Pancreas (tissue), 10 donors: ENCODE results near the gene MRPL4. TPM values are rescaled to one million over a fixed set of nuclear protein-coding genes. Genes with fewer than 3 reads are reported as not detected.
"Not testable (repeated sequence)": the region's sequence is repeated elsewhere in the genome, so short reads cannot be mapped to it uniquely, and the experiment has no call there.

Source experiments
- ATAC-seq, 4 donors: fragments of 200-7000 bp; cut with Tn5 transposase; one replicate each; pipeline versions ENCODE4 v1.8.0 to v1.9.1; 2020; ENCODE audit warnings: mild to moderate bottlenecking in 4 of 4, moderate library complexity in 4 of 4
- DNase-seq, 6 donors: peaks; one replicate each; pipeline ENCODE4 v3.0.0-alpha.2; 2020
- FAIRE-seq: peaks from 2 replicates; lab custom pipeline; 2012; peaks lifted over from hg19 to GRCh38; lab: Jason Lieb, UNC
- H3K27ac ChIP-seq, 4 donors: fragments of 200-600 bp; sonication (generic); 1 replicate in 3 of 4; 2 replicates in 1 of 4; pipeline versions ENCODE4 v1.5.0 to v1.8.0; 2020
- H3K27me3 ChIP-seq, 4 donors: fragments of 200-600 bp; one replicate each; pipeline ENCODE4 v1.8.0; 2021
- H3K36me3 ChIP-seq, 3 donors: fragments of 200-600 bp; sonication (generic) in 1 of 3; one replicate each; pipeline versions ENCODE4 v1.5.0 to v1.8.0; 2020 to 2021
- H3K4me1 ChIP-seq, 3 donors: fragments of 200-600 bp; one replicate each; pipeline ENCODE4 v1.8.0; 2021
- H3K4me3 ChIP-seq, 4 donors: fragments of 200-600 bp; sonication (generic) in 2 of 4; one replicate each; pipeline versions ENCODE4 v1.5.0 to v1.8.0; 2020 to 2021
- H3K9me3 ChIP-seq, 4 donors: fragments of 200-600 bp; one replicate each; pipeline ENCODE4 v1.8.0; 2021
- CTCF ChIP-seq, 4 donors: fragments of 200-600 bp; sonication (generic) in 3 of 4; IDR thresholded peaks; one replicate each; pipeline versions ENCODE4 v1.5.0 to v1.8.0; 2021; ENCODE audit warnings: antibody characterized with exemption in 4 of 4
- WGBS, 2 donors: extraction: QIAGEN DNeasy Blood & Tissue Kit; methylation state at CpG; one replicate each; pipeline ENCODE4 v1.1.7; 2013; 5-methylcytosine and 5-hydroxymethylcytosine counted together
- intact Hi-C, 3 donors: fragments of 100-400 bp; cut with DNase I; formaldehyde crosslinking; loops; one replicate each; pipeline versions ENCODE4 v1.11.1 to v1.14.2; 2022
- polyA plus RNA-seq, 2 donors: library from polyadenylated mRNA; stranded (reverse); fragments of 200-250 nt; gene quantifications; one replicate each; pipeline ENCODE4 v1.2.3, GENCODE V29; 2013
- total RNA-seq, 6 donors: library from RNA; stranded (reverse); fragmentation: NEBNext Ultra II Directional in 4 of 6; extraction: Animal tissue kit (Norgen Biotek cat#: 25700) in 4 of 6; gene quantifications; one replicate each; pipeline versions ENCODE4 v1.2.1 to v1.2.4, GENCODE V29; 2021 to 2023
- donor health status: healthy with polysubstance abuse.
- donor health status: DM: no; HTN: no; CAD: no; lungs with moderate emphysema.
- donor health status: DM: no; HTN: no; CAD: no.
- donor health status: control.
- donor health status: control.
- donor health status: Bipolar disorder and iron deficiency.
- donor health status: DM: yes; HTN: yes; CAD: no.
- donor health status: DM: no; HTN: no; CAD: no.
- donor health status: DM: no; HTN: no; CAD: no.
- donor health status: DM: yes; HTN: yes; CAD: no.

MRPL4 gene
- total and polyA plus RNA-seq, 8 donors, result 9.9 to 34.4 (median 16.3) TPM

DNA sequence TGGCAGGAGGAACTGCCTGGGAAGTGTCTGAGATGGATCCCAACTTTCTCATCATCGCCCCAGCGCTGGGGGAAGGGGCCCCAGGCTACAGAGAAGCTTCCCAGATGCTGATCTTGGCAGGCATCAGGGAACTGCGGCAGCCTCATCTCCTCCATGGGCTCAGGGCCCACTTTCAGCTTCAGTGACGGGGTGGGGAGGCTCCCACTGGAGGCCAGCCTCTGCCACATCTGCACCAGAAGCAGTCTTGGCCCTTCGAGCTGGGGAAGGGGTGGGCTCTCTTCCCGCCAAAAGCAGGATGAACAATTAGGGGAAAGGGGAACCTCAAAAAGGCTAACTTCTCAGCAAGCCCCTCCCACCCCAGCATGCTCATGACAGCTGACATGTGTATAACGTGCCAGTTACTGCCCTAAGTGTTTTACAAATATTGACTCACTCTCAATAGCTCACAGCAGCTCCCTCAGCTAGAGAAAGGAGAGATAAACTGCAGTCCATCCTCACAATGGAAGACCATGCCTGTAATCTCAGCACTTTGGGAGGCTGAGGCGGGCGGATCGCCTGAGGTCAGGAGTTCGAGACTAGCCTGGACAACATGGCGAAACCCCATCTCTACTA lies 13.7 kb upstream of the MRPL4 start:
- ATAC-seq, result peak; percentile 40 to 92 (median 82)

DNA sequence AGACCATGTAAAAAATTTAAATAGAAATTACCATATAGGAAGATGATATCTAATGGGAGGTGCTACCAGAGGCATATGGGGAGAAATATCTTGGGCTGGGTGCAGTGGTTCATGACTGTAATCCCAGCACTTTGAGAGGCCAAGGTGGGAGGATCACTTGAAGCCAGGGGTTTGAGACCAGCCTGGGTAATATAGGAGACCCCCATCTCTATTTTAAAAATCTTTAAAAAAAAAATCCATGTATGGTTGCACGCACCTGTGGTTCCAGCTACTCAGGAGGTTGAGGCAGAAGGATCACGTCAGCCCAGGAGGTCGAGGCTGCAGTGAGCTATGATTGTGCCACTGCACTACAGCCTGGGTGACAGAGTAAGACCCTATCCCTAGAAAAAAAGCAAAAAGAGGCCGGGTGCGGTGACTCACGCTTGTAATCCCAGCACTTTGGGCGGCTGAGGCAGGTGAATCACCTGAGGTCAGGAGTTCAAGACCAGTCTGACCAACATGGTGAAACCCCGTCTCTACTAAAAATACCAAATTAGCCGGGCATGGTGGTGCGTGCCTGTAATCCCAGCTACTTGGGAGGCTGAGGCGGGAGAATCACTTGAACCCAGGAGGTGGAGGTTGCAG lies 10.1 kb upstream of the MRPL4 start:
- H3K36me3 ChIP-seq, H3K27ac ChIP-seq, H3K27me3 ChIP-seq, DNase-seq, ATAC-seq, H3K9me3 ChIP-seq, intact Hi-C loops, H3K4me1 ChIP-seq, FAIRE-seq, H3K4me3 ChIP-seq: not testable (repeated sequence)
- 80 to 93% methylated on average over 11 of the region's 11 CpGs for WGBS, 2 donors

More for the DNA sequence above, 13.7 kb upstream of the MRPL4 start:
- Histone ChIP-seq H3K4me1 (no peaks in the 10 kb centered on the region), H3K4me3 (no peak overlapping the region), H3K27me3 (no peaks in the 10 kb centered on the region), H3K36me3 (no peaks in the 10 kb centered on the region), H3K27ac (peak overlapping the region in 1 of 4 donors; percentile 28), H3K9me3 (no peaks in the 10 kb centered on the region)
- intact Hi-C loops, result no loop called here
- no peak for TF ChIP-seq CTCF (IDR thresholded peaks at IDR 0.05)
- FAIRE-seq (no peak), DNase-seq (peak in 1 of 6 donors; percentile 25)
- 54 to 57% methylated on average over 12 of the region's 12 CpGs for WGBS, 2 donors

DNA sequence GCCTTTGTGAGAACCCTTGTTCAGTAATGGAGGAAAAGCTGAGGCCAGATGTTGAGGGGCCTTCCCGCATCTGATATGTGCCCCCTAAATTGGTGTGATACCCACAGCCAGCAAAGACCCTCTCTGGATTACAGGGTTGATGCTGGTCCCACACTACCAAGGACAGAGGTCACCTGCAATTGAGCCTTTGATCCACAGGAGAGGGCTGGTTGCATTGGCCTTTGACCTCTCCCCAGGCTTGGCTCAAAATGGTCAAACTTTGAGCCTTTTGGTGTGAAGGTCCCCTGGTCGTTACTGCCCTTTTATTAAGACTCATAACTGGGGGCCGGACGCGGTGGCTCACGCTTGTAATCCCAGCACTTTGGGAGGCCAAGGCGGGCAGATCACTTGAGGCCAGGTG lies 8.4 kb upstream of the MRPL4 start:
- Histone ChIP-seq H3K27me3 (no peaks in the 10 kb centered on the region), H3K36me3 (no peaks in the 10 kb centered on the region), H3K4me1 (no peaks in the 10 kb centered on the region), H3K9me3 (no peaks in the 10 kb centered on the region), H3K27ac (no peak overlapping the region), H3K4me3 (no peak overlapping the region)
- ATAC-seq (no peak), DNase-seq (no peak), FAIRE-seq (no peak)
- intact Hi-C loops, result no loop called here
- TF ChIP-seq CTCF (IDR thresholded peaks at IDR 0.05), result no peak
- WGBS, 2 donors, result 89 to 90% methylated on average over 7 of the region's 7 CpGs

GRCh38 chr19:10245189-10245939 lies 6.7 kb upstream of the MRPL4 start:
- no peaks in the 10 kb centered on the region for H3K4me1 ChIP-seq
- WGBS, 2 donors, result 70 to 75% methylated on average over 9 of the region's 9 CpGs
- FAIRE-seq (no peak), DNase-seq (no peak), ATAC-seq (no peak)
- no peaks in the 10 kb centered on the region for H3K36me3 ChIP-seq
- no peaks in the 10 kb centered on the region for H3K27me3 ChIP-seq
- intact Hi-C loops, result no loop called here
- no peak for TF ChIP-seq CTCF (IDR thresholded peaks at IDR 0.05)
- no peak overlapping the region for H3K27ac ChIP-seq
- H3K9me3 ChIP-seq, result no peaks in the 10 kb centered on the region
- H3K4me3 ChIP-seq, result no peak overlapping the region

- intact Hi-C loops, result no loop called here
- Histone ChIP-seq H3K27ac (no peak overlapping the region), H3K4me3 (no peak overlapping the region), H3K4me1 (no peaks in the 10 kb centered on the region), H3K9me3 (no peaks in the 10 kb centered on the region), H3K36me3 (no peaks in the 10 kb centered on the region), H3K27me3 (no peaks in the 10 kb centered on the region)
- ATAC-seq, result no peak
- WGBS, 2 donors, result 70 to 77% methylated on average over 6 of the region's 6 CpGs
- no peak for TF ChIP-seq CTCF (IDR thresholded peaks at IDR 0.05)
- DNase-seq, result no peak
- FAIRE-seq, result no peak
These were observed 5.5 kb upstream of the MRPL4 start for GRCh38 chr19:10246511-10246910.
